Activated naive CD4-positive, alpha-beta T cell treated with anti-CD3 and anti-CD28 coated beads, Interleukin-2, amount 50 U/mL, for 16 hours (primary cell): ENCODE results near the gene ADCY1.

Source experiments
- DNase-seq: peaks from one replicate; pipeline ENCODE4 v3.0.0-alpha.2; 2020

ADCY1 gene

GRCh38 chr7:45594745-45595535, 20.8 kb downstream of the ADCY1 start:
- DNase-seq, result no peak

GRCh38 chr7:45595809-45596664, 21.9 kb downstream of the ADCY1 start:
- no peak for DNase-seq

- no peak for DNase-seq
These were observed 22.5 kb downstream of the ADCY1 start for GRCh38 chr7:45596665-45597095.

- DNase-seq, result no peak
These were observed 23.3 kb downstream of the ADCY1 start for GRCh38 chr7:45597286-45597984.

DNA sequence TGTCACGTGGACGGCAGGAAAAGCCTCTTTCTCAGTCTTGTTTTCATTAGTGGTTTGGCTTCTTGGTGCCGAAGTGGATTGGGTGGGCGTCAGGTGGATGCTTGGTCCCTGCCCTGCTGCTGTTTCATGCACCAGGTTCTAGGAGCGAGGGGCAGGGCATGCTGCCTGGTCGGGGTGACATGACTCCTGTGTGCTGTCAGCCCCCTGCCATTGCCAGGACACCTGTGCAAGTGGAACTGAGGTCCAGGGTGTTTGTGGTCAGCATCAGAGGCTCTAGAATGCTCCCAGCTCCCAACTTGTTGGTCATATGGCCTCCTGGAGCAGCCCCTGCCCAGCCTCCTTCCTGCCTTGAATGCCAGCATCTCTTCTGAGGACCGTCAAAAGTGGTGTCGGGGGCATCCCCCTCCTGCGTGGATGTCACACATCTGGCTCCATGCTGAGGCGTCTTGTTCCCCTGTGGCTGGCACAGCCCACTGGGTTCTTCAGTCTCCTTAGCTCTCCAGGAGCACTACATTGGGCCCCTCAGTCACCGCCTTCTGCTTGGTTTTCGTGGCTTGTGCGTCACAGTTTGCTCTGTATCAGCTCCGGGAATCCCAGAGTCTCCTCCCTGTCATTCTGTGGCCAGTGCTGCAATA, 24.8 kb downstream of the ADCY1 start:
- DNase-seq, result no peak

GRCh38 chr7:45599851-45600706, 25.9 kb downstream of the ADCY1 start:
- DNase-seq, result no peak

- no peak for DNase-seq
These were observed 26.9 kb downstream of the ADCY1 start for GRCh38 chr7:45601094-45601493.

DNA sequence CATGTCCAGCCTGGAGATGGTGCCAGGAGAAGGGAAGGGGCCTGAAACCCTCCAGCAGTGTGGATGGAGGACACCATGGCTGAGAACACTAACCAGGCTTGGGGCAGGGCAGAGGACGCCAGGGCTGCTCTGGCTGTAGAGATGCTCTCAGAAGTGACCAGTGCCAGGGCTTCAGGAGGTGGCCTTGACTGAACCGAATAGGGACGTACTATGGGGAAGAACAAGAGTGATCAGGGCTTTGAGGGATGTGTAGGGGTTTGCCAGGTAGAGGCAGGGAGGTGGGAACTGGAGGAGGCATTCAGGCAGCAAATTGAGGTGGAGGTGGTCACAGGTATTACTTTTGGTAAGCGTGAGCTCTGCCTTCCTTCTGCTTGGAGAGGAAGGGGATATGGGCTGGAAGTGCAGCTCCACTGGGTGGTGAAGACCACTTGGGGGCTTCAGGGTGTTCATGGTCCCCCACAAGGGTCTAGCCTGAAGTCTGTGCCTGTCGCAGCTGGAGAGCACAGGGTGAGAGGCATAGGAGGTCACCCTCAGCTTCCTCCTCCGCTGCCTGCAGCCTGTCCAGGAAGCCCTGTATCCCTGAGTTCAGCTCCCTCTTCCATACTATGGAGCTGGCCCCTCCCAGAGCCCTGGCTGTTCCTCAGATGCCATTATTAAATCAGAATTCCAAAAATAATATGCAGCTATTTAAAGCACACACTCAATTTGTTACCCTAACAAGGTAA, 27.8 kb downstream of the ADCY1 start:
- DNase-seq, result no peak

- no peak for DNase-seq
These were observed 31.9 kb downstream of the ADCY1 start for GRCh38 chr7:45606050-45606449.

GRCh38 chr7:45606931-45607330, 32.8 kb downstream of the ADCY1 start:
- no peak for DNase-seq

GRCh38 chr7:45609180-45609579, 35.0 kb downstream of the ADCY1 start:
- DNase-seq, result no peak

- no peak for DNase-seq
These were observed 35.9 kb downstream of the ADCY1 start for GRCh38 chr7:45610019-45610418.

DNA sequence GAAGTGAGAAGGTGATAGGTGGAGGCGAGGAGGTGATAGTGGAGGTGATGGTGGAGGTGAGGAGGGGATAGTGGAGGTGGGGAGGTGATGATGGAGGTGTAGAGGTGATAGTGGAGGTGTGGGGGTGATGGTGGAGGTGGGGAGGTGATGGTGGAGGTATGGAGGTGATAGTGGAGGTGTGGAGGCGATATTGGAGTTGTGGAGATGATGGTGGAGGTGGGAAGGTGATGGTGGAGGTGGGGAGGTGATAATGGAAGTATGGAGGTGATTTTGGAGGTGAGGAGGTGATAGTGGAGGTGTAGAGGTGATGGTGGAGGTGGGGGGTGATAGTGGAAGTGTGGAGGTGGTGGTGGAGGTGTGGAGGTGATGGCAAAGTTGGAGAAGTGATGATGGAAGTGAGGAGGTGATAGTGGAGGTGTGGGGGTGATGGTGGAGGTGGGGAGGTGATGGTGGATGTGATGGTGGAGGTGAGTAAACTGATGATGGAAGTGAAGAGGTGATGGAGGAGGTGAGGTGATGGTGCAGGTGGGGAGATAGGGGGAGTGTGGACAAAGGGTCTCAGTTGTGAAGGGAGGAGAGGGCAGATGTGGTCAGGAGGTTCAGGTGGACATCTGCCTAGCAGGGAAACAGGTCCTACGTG, 36.6 kb downstream of the ADCY1 start:
- DNase-seq, result no peak

- DNase-seq, result no peak
These were observed 43.0 kb downstream of the ADCY1 start for GRCh38 chr7:45617166-45617565.

GRCh38 chr7:45622058-45622457, 47.9 kb downstream of the ADCY1 start:
- no peak for DNase-seq

GRCh38 chr7:45623157-45623556, 49.0 kb downstream of the ADCY1 start:
- no peak for DNase-seq

DNA sequence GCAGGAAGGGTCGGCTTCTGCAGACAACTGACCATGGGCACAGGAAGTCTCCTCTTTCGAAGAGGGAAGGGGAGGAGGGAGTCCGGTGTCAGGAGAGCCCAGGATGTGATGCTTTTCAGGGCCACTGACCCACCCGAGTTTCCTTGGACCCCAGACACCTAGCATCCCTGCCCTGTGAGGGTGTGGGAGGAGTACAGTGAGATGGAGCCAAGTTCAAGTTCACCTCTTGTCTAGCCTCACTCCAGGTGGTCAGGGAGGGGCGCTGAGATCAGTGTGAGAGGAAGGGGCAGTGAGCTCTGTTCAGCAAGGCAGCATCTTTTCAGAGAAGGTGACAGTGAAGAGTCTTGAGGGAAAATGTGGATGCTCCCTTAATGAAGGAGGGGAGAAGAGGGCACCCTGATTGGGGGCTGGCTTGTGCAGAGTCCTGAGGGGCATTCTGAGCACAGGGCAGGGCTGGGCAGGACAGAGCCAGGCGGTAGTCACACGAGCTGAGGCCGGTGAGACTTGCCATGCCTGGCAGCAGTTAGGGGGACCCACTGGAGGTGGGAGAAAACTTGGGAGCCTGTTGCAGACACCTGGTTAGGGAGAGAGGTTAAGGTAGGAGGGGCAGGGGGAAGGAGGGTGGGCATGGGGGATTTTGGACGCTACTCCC, 49.7 kb downstream of the ADCY1 start:
- no peak for DNase-seq

DNA sequence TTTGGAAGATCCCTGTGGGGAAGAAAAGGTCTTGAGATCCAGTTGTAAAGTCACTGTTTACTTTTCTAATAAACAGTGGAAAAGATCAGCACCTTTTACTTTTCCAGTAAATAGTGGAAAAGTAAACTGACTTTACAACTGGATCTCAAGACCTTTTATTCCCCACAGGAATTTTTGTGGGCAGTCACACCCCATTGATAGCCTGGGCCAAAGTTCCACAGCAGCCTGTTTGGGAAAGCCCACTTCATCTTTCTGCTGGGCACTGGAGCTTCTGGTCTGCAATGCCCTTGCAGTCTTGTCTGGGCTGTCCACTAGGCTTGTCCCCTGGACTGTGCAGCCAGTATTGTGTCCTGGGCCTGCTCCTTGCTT, 50.2 kb downstream of the ADCY1 start:
- no peak for DNase-seq

GRCh38 chr7:45625067-45625466, 50.9 kb downstream of the ADCY1 start:
- DNase-seq, result no peak

- DNase-seq, result no peak
These were observed 51.7 kb downstream of the ADCY1 start for GRCh38 chr7:45625714-45626440.
